Astrocyte of the hippocampus (primary cell): ENCODE measurements around the gene CFAP69.

Experiments
- DNase-seq: peaks from one replicate; pipeline ENCODE4 v3.0.0; 2011; ENCODE audit warnings: low read depth, low spot score

Gene CFAP69

GRCh38 chr7:90244909-90245851 lies at the start of gene CFAP69:
TSS of gene CFAP69 (plus strand) at chr7:90245174. CDS start at chr7:90245425, 251 bp downstream.
- peak; percentile 91 for DNase-seq

- DNase-seq = no peak
Observed at GRCh38 chr7:90201500-90202195, 43.3 kb upstream of the CFAP69 start.

GRCh38 chr7:90207956-90208355 lies 37.0 kb upstream of the CFAP69 start:
- DNase-seq = no peak

GRCh38 chr7:90209776-90210175 lies 35.2 kb upstream of the CFAP69 start:
- DNase-seq = no peak

- no peak for DNase-seq
Observed at GRCh38 chr7:90210475-90210874, 34.5 kb upstream of the CFAP69 start.

- DNase-seq = no peak
Observed at GRCh38 chr7:90210981-90211380, 34.0 kb upstream of the CFAP69 start.

GRCh38 chr7:90211391-90212148 lies 33.4 kb upstream of the CFAP69 start, which contains the start of gene STEAP2:
TSS of gene STEAP2 (plus strand) at chr7:90211740. CDS start at chr7:90225083, 13,343 bp downstream.
- DNase-seq = peak; percentile 95

- DNase-seq = no peak
Observed at GRCh38 chr7:90212149-90212495, 32.9 kb upstream of the CFAP69 start.

- DNase-seq = no peak
Observed at GRCh38 chr7:90213521-90213920, 31.5 kb upstream of the CFAP69 start.

GRCh38 chr7:90216080-90216674 lies 28.8 kb upstream of the CFAP69 start:
- no peak for DNase-seq

GRCh38 chr7:90216771-90217170 lies 28.2 kb upstream of the CFAP69 start:
- no peak for DNase-seq

GRCh38 chr7:90222390-90222789 lies 22.6 kb upstream of the CFAP69 start:
- no peak for DNase-seq

- DNase-seq = no peak
Observed at GRCh38 chr7:90222811-90223725, 21.9 kb upstream of the CFAP69 start.

- no peak for DNase-seq
Observed at GRCh38 chr7:90224195-90224594, 20.8 kb upstream of the CFAP69 start.

GRCh38 chr7:90225181-90225580 lies 19.8 kb upstream of the CFAP69 start:
- DNase-seq = no peak

GRCh38 chr7:90225601-90226000 lies 19.4 kb upstream of the CFAP69 start:
- DNase-seq = no peak

GRCh38 chr7:90227259-90227658 lies 17.7 kb upstream of the CFAP69 start:
- no peak for DNase-seq

GRCh38 chr7:90229682-90230081 lies 15.3 kb upstream of the CFAP69 start:
- no peak for DNase-seq

GRCh38 chr7:90230834-90231233 lies 14.1 kb upstream of the CFAP69 start:
- DNase-seq = no peak

- no peak for DNase-seq
Observed at GRCh38 chr7:90231304-90231703, 13.7 kb upstream of the CFAP69 start.

- no peak for DNase-seq
Observed at GRCh38 chr7:90232430-90232829, 12.5 kb upstream of the CFAP69 start.
